ENCODE measurements around the gene SOS1. TPM values are rescaled to one million over a fixed set of nuclear protein-coding genes. Genes with fewer than 3 reads are reported as not detected.

SOS1 gene
- total and polyA plus RNA-seq, 2 donors (not counting 3 experiments of a cell fraction or from before 2014, with no cell fraction given), result 22.2 to 32.5 TPM

- Histone ChIP-seq H3K4me1 (ENCODE audit: control insufficient read depth, extremely low read depth, insufficient read depth, low read length) (no peaks in the 10 kb centered on the region), H3K9me3 (replicated peaks; ENCODE audit: control insufficient read depth, insufficient read depth, low read length) (no peaks in the 10 kb centered on the region), H3K36me3 (ENCODE audit: control insufficient read depth in 2 of 2, extremely low read depth in 1 of 2, insufficient read depth in 2 of 2, low read length in 2 of 2) (peaks cover 4 to 7% of the 10 kb centered on the region in 2 experiments), H3K27me3 (ENCODE audit: control insufficient read depth in 2 of 2, insufficient read depth in 2 of 2, low read length in 2 of 2) (no peaks in the 10 kb centered on the region), H4K20me1 (replicated peaks; ENCODE audit: control insufficient read depth, extremely low read depth, insufficient read depth, low read length) (no peaks in the 10 kb centered on the region), H2AFZ (ENCODE audit: low read depth, low read length) (no peak overlapping the region), H3K4me3 (replicated peaks in 1 of 3; ENCODE audit: insufficient read depth in 1 of 3, low read depth in 1 of 3, low read length in 3 of 3) (no peak overlapping the region), H3K9me1 (replicated peaks; ENCODE audit: control insufficient read depth, extremely low read depth, insufficient read depth, low read length) (no peaks in the 10 kb centered on the region), H3K79me2 (ENCODE audit: control insufficient read depth, insufficient read depth, low read length) (no peaks in the 10 kb centered on the region), H3K27ac (ENCODE audit: insufficient read depth, low read depth, low read length) (no peak overlapping the region), H3K9ac (replicated peaks; ENCODE audit: extremely low read depth, insufficient read depth, low read length) (no peak overlapping the region), H3K4me2 (ENCODE audit: insufficient read depth, low read length) (no peak overlapping the region)
- dilution Hi-C loops (cut with MboI; ENCODE audit: extremely low pct_ligation_motif_present, low sequenced_read_pairs) (no loop called here), intact Hi-C loops (cut with micrococcal nuclease) (no loop called here)
- TF ChIP-seq POLR2AphosphoS5 (IDR thresholded peaks at IDR 0.05; ENCODE audit: insufficient read depth, low read depth, low read length) (no peak), GATA2 (IDR thresholded peaks at IDR 0.05; ENCODE audit: insufficient read depth, insufficient read length, low read depth, low read length) (no peak), EZH2 (IDR thresholded peaks at IDR 0.05; ENCODE audit: borderline replicate concordance, low read depth, low read length, severe bottlenecking) (no peak), MAX (IDR thresholded peaks at IDR 0.05; ENCODE audit: insufficient read depth, insufficient read length) (no peak), FOS (IDR thresholded peaks at IDR 0.05; ENCODE audit: borderline replicate concordance, insufficient read depth, low read length) (no peak), MYC (IDR thresholded peaks at IDR 0.05; ENCODE audit: low read depth, low read length) (no peak), JUN (IDR thresholded peaks at IDR 0.05; ENCODE audit: borderline replicate concordance, insufficient read depth, insufficient read length, low read depth) (no peak), POLR2A (IDR thresholded peaks at IDR 0.05; ENCODE audit: low read depth, low read length) (no peak)
- TF ChIP-seq, protein P1, sequence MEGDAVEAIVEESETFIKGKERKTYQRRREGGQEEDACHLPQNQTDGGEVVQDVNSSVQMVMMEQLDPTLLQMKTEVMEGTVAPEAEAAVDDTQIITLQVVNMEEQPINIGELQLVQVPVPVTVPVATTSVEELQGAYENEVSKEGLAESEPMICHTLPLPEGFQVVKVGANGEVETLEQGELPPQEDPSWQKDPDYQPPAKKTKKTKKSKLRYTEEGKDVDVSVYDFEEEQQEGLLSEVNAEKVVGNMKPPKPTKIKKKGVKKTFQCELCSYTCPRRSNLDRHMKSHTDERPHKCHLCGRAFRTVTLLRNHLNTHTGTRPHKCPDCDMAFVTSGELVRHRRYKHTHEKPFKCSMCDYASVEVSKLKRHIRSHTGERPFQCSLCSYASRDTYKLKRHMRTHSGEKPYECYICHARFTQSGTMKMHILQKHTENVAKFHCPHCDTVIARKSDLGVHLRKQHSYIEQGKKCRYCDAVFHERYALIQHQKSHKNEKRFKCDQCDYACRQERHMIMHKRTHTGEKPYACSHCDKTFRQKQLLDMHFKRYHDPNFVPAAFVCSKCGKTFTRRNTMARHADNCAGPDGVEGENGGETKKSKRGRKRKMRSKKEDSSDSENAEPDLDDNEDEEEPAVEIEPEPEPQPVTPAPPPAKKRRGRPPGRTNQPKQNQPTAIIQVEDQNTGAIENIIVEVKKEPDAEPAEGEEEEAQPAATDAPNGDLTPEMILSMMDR (IDR thresholded peaks at IDR 0.05; ENCODE audit: extremely low read depth in 1 of 2, insufficient read depth in 1 of 2, low read depth in 1 of 2, low read length in 2 of 2), result no peak
- POLR2A ChIA-PET, result no interaction called here
- CTCF ChIA-PET, result interaction anchor here (1.1 kb wide), 1 partner anchor 35 kb away, joined by 5 read pairs; no protein-coding TSS in a partner anchor
- DNase-seq (ENCODE audit: low read depth, low spot score) (no peak), FAIRE-seq (no peak)
- no TSS peak for BruUV-seq (replicated peaks)
Observed at GRCh38 chr2:38982498-38982897, 138.4 kb downstream of the SOS1 start.
